Mesenchymal stem cell (in vitro differentiated cells and primary cell): ENCODE data around the gene ATP4A.

ENCODE experiments used
- DNase-seq: peaks from one replicate; pipeline ENCODE4 v3.0.0-alpha.2; 2013
- H2AFZ ChIP-seq: one replicate; pipeline ENCODE4 v1.6.1; 2013; ENCODE audit warnings: low read depth, mild to moderate bottlenecking, control low read depth, inconsistent platforms, low read length, moderate library complexity
- H2AK5ac ChIP-seq: 2 replicates; pipeline ENCODE4 v1.6.1; 2013; ENCODE audit warnings: low read length, moderate library complexity, mild to moderate bottlenecking, inconsistent platforms; ENCODE audit not compliant: severe bottlenecking
- H2BK120ac ChIP-seq: one replicate; pipeline ENCODE4 v1.6.1; 2013; ENCODE audit warnings: low read depth, mild to moderate bottlenecking, inconsistent platforms, low read length, moderate library complexity
- H2BK12ac ChIP-seq, 2 experiments: one replicate each; pipeline ENCODE4 v1.6.1; 2013; ENCODE audit warnings: inconsistent platforms in 2 of 2, low read length in 2 of 2, mild to moderate bottlenecking in 2 of 2, moderate library complexity in 2 of 2, control low read depth in 1 of 2
- H2BK15ac ChIP-seq: one replicate; pipeline ENCODE4 v1.6.1; 2013; ENCODE audit warnings: mild to moderate bottlenecking, low read depth, inconsistent platforms; ENCODE audit not compliant: poor library complexity, severe bottlenecking
- H2BK5ac ChIP-seq: 2 replicates; pipeline ENCODE4 v1.6.1; 2013; ENCODE audit warnings: low read depth, mild to moderate bottlenecking, low read length, control low read depth, inconsistent platforms; ENCODE audit not compliant: poor library complexity, severe bottlenecking
- H3K14ac ChIP-seq, 2 experiments: one replicate each; pipeline ENCODE4 v1.6.1; 2013; ENCODE audit warnings: inconsistent platforms in 2 of 2, low read length in 2 of 2, control low read depth in 1 of 2, mild to moderate bottlenecking in 1 of 2, moderate library complexity in 1 of 2
- H3K18ac ChIP-seq, 2 experiments: one replicate each; pipeline ENCODE4 v1.6.1; 2013; ENCODE audit warnings: inconsistent platforms in 2 of 2, low read length in 2 of 2, control low read depth in 1 of 2, low read depth in 1 of 2, mild to moderate bottlenecking in 1 of 2
- H3K23ac ChIP-seq, 2 experiments: one replicate each; pipeline ENCODE4 v1.6.1; 2013; ENCODE audit warnings: inconsistent platforms in 2 of 2, low read length in 2 of 2, mild to moderate bottlenecking in 2 of 2, moderate library complexity in 2 of 2, control low read depth in 1 of 2
- H3K27ac ChIP-seq: 2 replicates; pipeline ENCODE4 v1.5.1; 2013; ENCODE audit warnings: mild to moderate bottlenecking, moderate library complexity, low read length, control low read depth, inconsistent platforms; ENCODE audit not compliant: poor library complexity, severe bottlenecking
- H3K27me3 ChIP-seq, 2 experiments: 2 replicates each; pipeline versions ENCODE4 v1.6.1 to v1.7.0; 2013; ENCODE audit warnings: low read length in 2 of 2, mild to moderate bottlenecking in 2 of 2, moderate library complexity in 2 of 2, control low read depth in 1 of 2, inconsistent platforms in 1 of 2; ENCODE audit not compliant: control insufficient read depth in 1 of 2, insufficient read depth in 1 of 2
- H3K36me3 ChIP-seq, 2 experiments: 2 replicates each; pipeline versions ENCODE4 v1.6.1 to v1.7.0; 2013; ENCODE audit warnings: low read length in 2 of 2, control low read depth in 1 of 2, inconsistent platforms in 1 of 2, low read depth in 1 of 2, mild to moderate bottlenecking in 1 of 2; ENCODE audit not compliant: insufficient read depth in 2 of 2, control insufficient read depth in 1 of 2
- H3K4ac ChIP-seq, 2 experiments: one replicate each; pipeline ENCODE4 v1.6.1; 2013; ENCODE audit warnings: inconsistent platforms in 2 of 2, low read length in 2 of 2, mild to moderate bottlenecking in 2 of 2, moderate library complexity in 2 of 2, control low read depth in 1 of 2, low read depth in 1 of 2
- H3K4me1 ChIP-seq: 2 replicates; pipeline ENCODE4 v1.6.1; 2013; ENCODE audit warnings: low read depth, low read length, control low read depth; ENCODE audit not compliant: control insufficient read depth, insufficient read depth
- H3K4me2 ChIP-seq: 2 replicates; pipeline ENCODE4 v1.6.1; 2013; ENCODE audit warnings: low read length, mild to moderate bottlenecking, inconsistent platforms; ENCODE audit not compliant: poor library complexity, severe bottlenecking
- H3K4me3 ChIP-seq, 2 experiments: 2 replicates each; pipeline versions ENCODE4 v1.5.1 to v1.7.0; 2013; ENCODE audit warnings: low read length in 2 of 2, mild to moderate bottlenecking in 2 of 2, control low read depth in 1 of 2, low read depth in 1 of 2; ENCODE audit not compliant: insufficient read depth in 1 of 2
- H3K79me1 ChIP-seq: replicated peaks from 2 replicates; pipeline ENCODE4 v1.6.1; 2013; ENCODE audit warnings: mild to moderate bottlenecking, control low read depth, low read length, inconsistent platforms; ENCODE audit not compliant: poor library complexity, severe bottlenecking
- H3K9ac ChIP-seq: 2 replicates; pipeline ENCODE4 v1.7.0; 2013; ENCODE audit warnings: mild to moderate bottlenecking, low read length, moderate library complexity
- H3K9me3 ChIP-seq: 2 replicates; pipeline ENCODE4 v1.7.0; 2013; ENCODE audit warnings: mild to moderate bottlenecking, low read length; ENCODE audit not compliant: control insufficient read depth
- H4K8ac ChIP-seq: one replicate; pipeline ENCODE4 v1.6.1; 2013; ENCODE audit warnings: inconsistent platforms, mild to moderate bottlenecking, low read length, moderate library complexity
- H4K91ac ChIP-seq: one replicate; pipeline ENCODE4 v1.6.1; 2013; ENCODE audit warnings: mild to moderate bottlenecking, low read length, inconsistent platforms
- WGBS: methylation state at CpG from one replicate; pipeline ENCODE4 v1.1.7; 2013; ENCODE audit warnings: mixed read lengths; 5-methylcytosine and 5-hydroxymethylcytosine counted together

ATP4A gene

GRCh38 chr19:35553385-35554000 is 10.0 kb downstream of the ATP4A start:
- H3K4ac ChIP-seq = no peak overlapping the region
- no peaks in the 10 kb centered on the region for H3K9me3 ChIP-seq
- H3K4me3 ChIP-seq = no peak overlapping the region
- H3K9ac ChIP-seq = no peak overlapping the region
- H2BK5ac ChIP-seq = no peak overlapping the region
- no peak overlapping the region for H3K4me2 ChIP-seq
- no peak overlapping the region for H4K8ac ChIP-seq
- peak overlapping the region; percentile 20 for H2BK15ac ChIP-seq
- H2AK5ac ChIP-seq = no peak overlapping the region
- H4K91ac ChIP-seq = peak overlapping the region; percentile 20
- peaks cover 9 to 55% of the 10 kb centered on the region in 2 experiments for H3K27me3 ChIP-seq
- no peak overlapping the region for H2BK12ac ChIP-seq
- H3K27ac ChIP-seq = no peak overlapping the region
- DNase-seq = no peak
- WGBS = 73% methylated on average over 9 of the region's 14 CpGs
- no peak overlapping the region for H2BK120ac ChIP-seq
- peaks cover 8 to 18% of the 10 kb centered on the region in 2 experiments for H3K36me3 ChIP-seq
- H2AFZ ChIP-seq = no peak overlapping the region
- H3K79me1 ChIP-seq = peaks cover 8% of the 10 kb centered on the region
- no peak overlapping the region for H3K23ac ChIP-seq
- H3K18ac ChIP-seq = no peak overlapping the region
- H3K14ac ChIP-seq = no peak overlapping the region
- peaks cover 13% of the 10 kb centered on the region for H3K4me1 ChIP-seq

GRCh38 chr19:35552534-35553384 is 10.7 kb downstream of the ATP4A start:
- H3K4me3 ChIP-seq = no peak overlapping the region
- H2BK12ac ChIP-seq = no peak overlapping the region
- H3K4ac ChIP-seq = no peak overlapping the region
- no peak overlapping the region for H3K4me2 ChIP-seq
- DNase-seq = no peak
- H3K23ac ChIP-seq = no peak overlapping the region
- H2BK15ac ChIP-seq = no peak overlapping the region
- H3K27ac ChIP-seq = no peak overlapping the region
- H2AK5ac ChIP-seq = no peak overlapping the region
- H3K27me3 ChIP-seq = peaks cover 6 to 47% of the 10 kb centered on the region in 2 experiments
- H2BK5ac ChIP-seq = no peak overlapping the region
- H3K9me3 ChIP-seq = no peaks in the 10 kb centered on the region
- no peak overlapping the region for H2BK120ac ChIP-seq
- H3K79me1 ChIP-seq = peaks cover 15% of the 10 kb centered on the region
- H3K14ac ChIP-seq = no peak overlapping the region
- WGBS = 69% methylated on average over 12 of the region's 13 CpGs
- H2AFZ ChIP-seq = no peak overlapping the region
- H4K91ac ChIP-seq = no peak overlapping the region
- no peak overlapping the region for H3K18ac ChIP-seq
- no peak overlapping the region for H3K9ac ChIP-seq
- H3K36me3 ChIP-seq = peaks cover 15 to 24% of the 10 kb centered on the region in 2 experiments
- no peak overlapping the region for H4K8ac ChIP-seq
- peaks cover 6% of the 10 kb centered on the region for H3K4me1 ChIP-seq

DNA sequence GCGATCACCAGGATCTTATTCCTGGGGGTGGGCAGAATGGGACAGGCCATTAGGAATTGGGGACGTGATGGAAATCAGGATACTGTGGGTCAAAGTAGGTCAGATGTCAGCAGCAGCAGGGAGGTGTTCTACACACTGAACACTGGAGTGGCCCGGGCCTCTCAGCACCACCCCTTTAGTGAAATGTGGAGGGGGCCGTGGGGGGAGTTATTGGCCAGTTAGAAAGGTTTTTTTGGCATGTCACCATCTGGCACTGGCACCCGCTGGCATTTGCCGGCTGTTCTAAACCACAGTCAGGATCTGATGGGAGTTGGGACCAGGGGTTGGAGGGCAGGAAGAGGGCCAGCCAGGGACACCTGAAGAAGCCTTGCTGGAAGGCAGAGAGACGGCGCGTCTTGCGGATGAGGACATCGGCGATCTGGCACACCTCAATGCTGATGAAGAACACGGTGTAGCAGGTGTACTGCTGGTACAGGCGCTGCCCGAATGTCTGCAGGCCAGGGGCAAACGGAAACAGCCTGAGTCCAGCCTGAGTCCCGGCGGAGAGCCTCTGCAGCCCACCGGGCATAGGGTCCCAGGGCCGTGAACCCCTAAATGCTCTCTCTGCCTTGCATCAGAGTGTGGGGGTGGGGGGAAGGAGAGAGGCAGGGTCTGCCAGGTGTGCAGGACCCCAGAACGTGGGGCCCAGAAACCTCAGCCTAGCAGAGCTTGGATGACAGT is 12.2 kb downstream of the ATP4A start:
- Histone ChIP-seq H3K14ac (no peak overlapping the region), H4K91ac (no peak overlapping the region), H3K4me3 (no peak overlapping the region), H3K36me3 (peaks cover 26 to 31% of the 10 kb centered on the region in 2 experiments), H2AK5ac (no peak overlapping the region), H2BK12ac (no peak overlapping the region), H3K27me3 (peaks cover 4 to 34% of the 10 kb centered on the region in 2 experiments), H3K9me3 (no peaks in the 10 kb centered on the region), H3K27ac (no peak overlapping the region), H3K79me1 (peaks cover 26% of the 10 kb centered on the region), H2BK15ac (no peak overlapping the region), H3K4me1 (peaks cover 7% of the 10 kb centered on the region), H2BK120ac (no peak overlapping the region), H4K8ac (no peak overlapping the region), H3K9ac (no peak overlapping the region), H2BK5ac (no peak overlapping the region), H3K23ac (no peak overlapping the region), H3K4me2 (no peak overlapping the region), H2AFZ (no peak overlapping the region), H3K4ac (no peak overlapping the region), H3K18ac (no peak overlapping the region)
- 95% methylated on average over 21 of the region's 21 CpGs for WGBS
- DNase-seq = no peak
